GF-D8 (cell line): ENCODE measurements around the gene TMEM63B.

Source experiments
- DNase-seq: peaks from one replicate; lab custom pipeline; 2025; lab: John Stamatoyannopoulos, UW

TMEM63B gene

DNA sequence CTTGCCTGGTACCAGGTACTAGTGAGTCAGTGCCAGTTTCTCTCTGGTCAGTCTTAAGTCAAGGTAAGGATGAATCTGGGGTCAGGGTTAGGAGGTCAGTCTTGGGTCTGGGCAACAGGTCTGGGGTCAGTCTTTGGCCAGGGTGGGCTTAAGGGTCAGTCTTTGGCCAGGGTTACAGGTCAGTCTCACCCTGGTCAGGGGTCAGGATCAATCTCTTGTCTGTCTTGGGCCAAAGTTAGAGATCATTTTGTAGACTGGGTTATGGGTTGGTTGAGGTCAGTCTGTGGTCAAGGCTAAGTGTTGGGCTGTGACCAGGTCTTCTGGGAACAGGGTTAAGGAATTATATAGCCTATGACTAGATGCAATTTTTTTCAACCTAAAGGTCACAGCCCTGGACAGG, 18.5 kb downstream of the TMEM63B start:
- DNase-seq = no peak

DNA sequence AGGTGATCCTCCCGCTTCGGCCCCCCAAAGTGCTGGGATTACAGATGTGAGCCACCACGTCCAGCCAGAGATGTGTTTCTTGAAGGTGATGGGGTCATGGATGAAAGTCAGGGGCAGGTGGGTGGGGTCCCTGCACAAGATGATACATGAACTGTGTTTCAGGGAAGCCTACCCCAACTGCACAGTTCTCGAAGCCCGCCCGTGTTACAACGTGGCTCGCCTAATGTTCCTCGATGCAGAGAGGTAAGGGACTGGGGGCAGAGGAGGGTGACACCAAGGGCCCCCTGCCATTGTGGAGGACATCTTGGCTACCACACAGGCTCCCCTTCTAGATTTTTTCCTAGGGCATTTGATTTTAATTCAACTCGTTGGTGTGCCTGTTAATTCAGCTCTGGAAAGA, 19.3 kb downstream of the TMEM63B start:
- DNase-seq = no peak

DNA sequence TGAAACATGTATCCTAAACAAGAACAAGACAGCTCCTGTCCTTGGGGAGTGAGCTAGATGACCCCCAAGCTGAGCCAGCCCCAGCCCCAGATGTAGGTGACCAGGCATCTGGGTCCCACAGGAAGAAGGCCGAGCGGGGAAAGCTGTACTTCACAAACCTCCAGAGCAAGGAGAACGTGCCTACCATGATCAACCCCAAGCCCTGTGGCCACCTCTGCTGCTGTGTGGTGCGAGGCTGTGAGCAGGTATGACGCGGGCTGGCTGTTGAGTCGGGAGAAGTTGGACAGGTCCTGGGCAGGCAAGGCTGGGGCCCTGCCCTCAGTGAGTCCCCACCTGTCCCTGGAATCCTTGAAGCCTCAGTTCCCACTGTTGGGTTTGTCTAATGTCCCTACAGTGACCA, 19.9 kb downstream of the TMEM63B start:
- no peak for DNase-seq

DNA sequence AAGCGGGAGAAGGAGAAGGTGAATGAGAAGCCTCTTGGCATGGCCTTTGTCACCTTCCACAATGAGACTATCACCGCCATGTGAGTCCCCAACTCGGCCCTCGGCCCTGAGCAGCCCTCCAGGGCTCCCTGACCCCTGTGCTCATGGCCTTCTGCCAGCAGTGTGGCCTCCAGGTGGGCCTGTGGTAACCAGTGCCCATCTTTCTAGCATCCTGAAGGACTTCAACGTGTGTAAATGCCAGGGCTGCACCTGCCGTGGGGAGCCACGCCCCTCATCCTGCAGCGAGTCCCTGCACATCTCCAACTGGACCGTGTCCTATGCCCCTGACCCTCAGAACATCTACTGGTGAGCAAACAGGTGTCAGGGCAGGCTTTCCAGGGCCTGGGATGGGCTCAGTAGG, 21.0 kb downstream of the TMEM63B start:
- DNase-seq = no peak

DNA sequence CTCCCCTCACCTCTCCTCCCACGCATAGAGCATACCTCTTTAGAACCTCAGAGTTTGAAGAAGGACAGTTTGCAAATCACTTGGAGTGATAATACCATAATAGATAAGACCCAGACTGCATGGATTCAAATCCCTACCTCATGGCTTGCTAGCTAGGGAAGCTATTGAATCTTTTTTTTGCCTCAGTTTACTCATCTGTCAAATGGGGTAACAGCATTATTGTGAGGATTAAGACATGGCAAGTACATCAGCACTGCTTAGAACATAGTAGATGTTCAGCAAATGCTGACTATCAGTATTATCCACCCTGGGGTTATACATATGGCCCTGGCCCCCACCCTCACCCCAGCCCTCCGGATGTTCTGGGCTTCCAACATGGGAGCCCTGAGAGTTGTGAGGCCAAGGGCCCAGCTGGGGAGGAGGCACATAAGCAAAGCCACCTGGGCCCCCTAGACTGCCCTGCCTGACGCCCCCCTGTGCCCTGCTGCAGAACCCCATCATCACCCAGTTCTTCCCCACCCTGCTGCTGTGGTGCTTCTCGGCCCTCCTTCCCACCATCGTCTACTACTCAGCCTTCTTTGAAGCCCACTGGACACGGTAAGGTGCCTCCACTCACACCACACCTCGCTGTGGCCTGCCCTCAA, 22.1 kb downstream of the TMEM63B start:
- DNase-seq = no peak

DNA sequence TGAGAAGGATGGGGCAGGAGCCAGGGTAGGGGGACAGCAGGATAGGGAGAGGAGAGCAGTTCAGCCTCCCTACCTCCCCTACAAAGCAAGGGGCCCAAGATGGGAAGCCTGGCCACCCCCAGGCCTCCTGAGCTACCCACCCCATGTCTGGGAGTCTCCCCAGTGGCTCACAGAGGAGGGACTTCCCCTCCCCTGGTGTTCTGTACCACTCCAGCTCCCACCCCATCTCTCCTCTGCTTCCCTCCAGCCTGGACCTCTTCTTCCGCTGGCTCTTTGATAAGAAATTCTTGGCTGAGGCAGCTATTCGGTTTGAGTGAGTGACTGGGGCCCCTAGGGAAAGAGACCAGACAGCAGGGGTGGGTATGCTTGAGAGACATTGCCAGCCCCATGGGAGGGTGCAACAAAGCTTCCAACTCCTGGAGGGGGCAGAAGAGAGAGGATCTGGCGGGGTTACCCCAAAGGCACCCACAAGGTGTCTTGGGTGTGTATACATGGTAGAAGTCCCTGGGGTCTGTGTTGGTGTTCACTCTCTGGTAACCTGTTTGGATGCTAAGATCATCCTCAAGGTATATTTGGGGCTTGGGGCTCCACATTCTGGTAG, 23.1 kb downstream of the TMEM63B start:
- no peak for DNase-seq

DNA sequence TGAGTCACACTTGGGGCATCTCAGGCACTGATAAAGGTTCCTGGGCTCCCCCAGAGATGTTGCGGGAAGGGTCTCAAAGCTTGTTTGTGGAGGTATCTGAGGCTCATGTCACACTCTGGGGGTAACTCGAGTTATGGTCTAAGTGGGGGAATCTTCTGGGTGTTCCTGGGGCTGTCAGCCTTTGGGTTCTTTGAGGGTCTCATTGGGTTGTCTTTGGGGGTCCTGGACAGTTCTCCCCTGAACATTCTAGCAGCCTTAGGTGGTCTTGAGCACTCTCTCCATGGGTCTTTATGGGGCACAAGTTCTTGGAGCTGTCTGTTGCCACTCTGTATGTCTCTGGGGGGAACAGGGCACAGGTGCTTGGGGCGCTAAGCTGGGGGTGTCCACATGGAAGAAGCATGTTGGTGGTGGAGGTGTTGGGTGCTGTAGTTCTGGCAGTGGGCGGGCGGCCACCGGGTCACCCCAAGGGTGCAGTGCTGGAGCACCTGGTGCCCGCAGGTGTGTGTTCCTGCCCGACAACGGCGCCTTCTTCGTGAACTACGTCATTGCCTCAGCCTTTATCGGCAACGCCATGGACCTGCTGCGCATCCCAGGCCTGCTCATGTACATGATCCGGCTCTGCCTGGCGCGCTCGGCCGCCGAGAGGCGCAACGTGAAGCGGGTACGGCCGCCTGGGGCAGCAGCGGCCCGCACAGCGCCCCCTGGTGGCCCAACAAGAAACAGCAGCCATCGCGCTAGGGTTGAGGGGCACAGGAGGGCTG, 24.2 kb downstream of the TMEM63B start:
- DNase-seq = no peak

DNA sequence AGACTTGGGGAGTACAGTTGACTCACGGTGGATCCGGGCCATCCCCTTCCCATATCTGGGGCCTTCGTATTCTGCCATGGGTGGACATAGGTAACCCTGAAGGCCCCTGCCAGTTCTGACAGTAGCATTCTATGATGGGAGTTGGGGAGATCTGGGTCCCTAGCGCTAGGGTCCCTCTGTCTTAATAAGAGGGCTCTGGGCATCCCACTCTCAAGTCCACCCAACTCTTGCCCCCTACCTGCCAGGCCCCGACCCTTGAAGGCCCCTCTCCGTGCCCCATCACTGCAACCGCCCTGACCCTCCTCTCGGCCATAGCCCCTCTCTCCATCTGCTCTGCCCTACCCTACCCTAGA, 24.7 kb downstream of the TMEM63B start:
- DNase-seq = no peak

DNA sequence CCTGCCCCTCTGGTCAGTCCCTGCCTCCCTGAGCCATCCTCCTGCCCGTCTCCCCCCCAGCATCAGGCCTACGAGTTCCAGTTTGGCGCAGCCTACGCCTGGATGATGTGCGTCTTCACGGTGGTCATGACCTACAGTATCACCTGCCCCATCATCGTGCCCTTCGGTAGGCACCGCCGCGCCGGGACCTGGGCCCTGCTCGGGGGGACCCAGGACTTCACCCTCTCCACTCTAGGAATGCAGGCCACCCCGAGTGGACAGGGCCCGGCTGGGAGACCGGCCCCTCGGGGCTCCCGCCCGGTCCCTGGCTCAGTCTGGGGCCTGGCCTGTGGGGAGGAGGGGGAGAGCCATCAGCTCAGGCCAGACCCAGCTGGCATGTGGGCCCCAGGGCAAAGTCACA, 25.2 kb downstream of the TMEM63B start:
- no peak for DNase-seq

DNA sequence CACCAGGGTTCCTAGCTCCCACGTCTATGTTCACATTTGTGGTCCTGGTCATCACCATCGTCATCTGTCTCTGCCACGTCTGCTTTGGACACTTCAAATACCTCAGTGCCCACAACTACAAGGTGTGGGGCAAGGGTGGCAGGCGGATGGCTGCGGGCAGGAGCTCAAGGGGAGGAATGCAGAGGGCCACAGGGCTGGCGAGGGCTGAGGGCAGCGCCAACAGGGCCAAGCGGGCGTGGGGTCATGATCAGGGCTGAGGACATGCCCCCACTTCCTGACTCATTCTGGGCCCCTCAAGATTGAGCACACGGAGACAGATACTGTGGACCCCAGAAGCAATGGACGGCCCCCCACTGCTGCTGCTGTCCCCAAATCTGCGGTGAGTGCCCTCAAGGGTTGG, 26.7 kb downstream of the TMEM63B start:
- no peak for DNase-seq

DNA sequence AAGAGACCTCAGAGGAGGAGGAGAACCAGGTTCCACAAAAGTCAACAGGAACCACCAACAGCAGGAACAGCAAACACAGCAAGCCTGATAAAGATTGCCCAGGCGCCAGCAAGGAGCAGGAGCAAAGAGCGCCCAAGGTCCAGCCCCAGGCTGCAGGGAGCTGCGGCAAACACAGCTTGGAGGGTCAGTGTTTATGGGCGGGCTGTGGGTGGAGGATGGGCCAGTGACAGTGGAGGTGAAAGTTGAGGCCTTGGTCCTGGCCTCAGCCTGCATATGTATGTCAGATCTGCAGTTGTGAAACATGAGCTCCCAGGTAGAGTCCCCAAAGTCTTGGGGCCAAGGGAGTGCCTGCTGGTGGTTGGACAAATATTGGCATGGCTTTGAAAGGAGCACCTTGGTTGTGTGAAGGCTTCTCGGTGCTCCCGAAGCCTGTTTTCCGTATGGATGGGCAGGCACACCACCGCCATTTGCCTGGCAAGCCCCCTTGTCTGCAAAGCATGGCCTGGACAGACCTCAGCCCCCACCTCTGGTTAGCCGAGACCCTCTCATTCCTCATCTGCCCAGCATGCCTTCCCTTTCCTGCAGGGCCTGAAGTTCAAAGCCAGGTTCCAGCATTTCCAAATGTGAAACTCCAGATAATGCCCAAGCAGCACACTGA, 29.3 kb downstream of the TMEM63B start:
- no peak for DNase-seq

DNA sequence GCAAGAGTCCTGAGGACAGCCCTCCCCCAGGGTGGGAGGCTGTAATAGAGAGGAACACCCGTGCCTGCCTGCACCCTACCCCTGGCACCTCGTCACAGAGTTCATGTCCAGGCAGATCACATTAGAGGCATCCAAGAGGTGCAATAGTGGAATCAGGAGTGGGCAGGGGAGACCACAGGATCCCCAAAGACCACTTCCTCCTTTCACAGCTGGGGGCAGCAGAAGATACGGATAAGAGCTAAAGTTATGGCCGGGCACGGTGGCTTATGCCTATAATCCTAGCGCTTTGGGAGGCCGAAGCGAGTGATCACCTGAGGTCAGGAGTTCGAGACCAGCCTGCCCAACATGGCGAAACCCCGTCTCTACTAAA, 29.8 kb downstream of the TMEM63B start:
- DNase-seq = no peak

DNA sequence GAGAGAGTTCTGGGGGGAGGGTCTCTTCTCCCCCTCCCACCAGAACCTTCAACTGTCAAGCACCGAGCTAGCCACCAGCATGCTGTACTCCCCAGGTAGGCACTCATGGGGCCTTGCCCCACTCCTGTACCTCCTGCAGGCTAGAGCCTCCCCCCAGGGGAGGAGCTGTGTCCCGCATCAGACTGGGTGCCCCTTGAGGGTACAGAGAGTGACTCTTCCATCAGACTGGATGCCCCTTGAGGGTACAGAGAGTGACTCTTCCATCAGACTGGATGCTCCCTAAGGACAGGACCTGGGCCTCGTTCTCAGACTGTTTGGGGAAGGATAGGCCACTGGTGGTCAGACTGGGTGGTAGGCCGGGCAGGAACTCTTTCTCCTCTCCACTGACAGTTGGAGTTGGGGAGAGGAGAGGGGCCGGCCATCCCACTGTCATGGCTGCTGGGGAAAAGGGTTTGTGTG, 31.4 kb downstream of the TMEM63B start, which contains the start of gene CAPN11:
Gene CAPN11, plus strand, starts transcription at position 51 of the 459 bp plus-strand sequence. Its CDS starts 29 bp downstream, at position 80.
- no peak for DNase-seq

DNA sequence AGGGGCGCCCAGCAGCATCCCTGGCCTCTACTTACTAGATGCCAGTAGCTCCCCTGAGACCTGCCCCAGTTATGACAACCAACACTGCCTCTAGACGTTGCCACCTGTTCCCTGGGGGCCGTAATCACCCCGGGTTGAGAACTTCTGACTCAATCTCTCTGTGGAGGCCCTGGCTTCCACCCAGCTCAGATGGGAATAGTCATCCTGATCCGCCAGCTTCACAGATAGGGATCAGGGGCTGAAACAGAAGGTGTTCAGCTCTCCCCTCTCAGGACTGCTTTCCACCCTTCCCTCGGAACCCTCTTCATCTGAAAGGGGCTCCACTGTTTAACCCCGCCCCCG, 34.6 kb downstream of the TMEM63B start:
- DNase-seq = no peak

DNA sequence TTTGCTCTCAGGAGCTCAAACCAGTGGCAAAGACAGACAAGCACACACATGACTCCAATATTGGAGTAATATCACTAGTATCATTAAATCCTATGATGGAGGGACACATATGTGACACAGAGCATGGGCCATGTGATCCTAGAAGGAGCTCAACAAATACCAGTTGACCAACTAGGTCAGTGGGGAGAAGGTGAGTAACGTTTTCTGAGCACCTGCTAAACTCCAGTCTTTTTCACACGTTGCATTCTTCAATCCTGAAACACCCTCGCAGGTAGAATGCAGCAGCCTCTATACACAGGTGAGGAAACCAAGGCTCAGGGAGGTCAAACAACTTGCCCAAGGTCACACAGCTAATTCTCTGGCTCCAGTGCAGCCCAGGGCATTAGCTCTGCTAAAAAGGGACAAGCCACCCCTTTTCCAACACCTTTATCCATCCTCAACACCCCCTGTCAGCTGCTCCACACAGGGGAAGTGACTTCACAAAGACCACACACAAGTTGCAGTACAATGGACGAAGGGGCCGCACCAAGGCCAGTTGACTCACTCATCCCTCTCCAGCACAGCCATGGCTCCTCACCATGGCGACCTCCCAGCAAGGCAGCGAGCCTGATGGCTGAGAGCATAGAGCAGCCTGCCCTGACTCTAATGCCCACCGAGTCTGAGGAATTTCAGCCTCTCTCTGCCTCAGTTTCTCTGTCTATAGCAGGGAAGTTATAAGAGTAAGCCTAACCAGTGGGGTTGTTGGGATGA, 35.7 kb downstream of the TMEM63B start:
- no peak for DNase-seq

DNA sequence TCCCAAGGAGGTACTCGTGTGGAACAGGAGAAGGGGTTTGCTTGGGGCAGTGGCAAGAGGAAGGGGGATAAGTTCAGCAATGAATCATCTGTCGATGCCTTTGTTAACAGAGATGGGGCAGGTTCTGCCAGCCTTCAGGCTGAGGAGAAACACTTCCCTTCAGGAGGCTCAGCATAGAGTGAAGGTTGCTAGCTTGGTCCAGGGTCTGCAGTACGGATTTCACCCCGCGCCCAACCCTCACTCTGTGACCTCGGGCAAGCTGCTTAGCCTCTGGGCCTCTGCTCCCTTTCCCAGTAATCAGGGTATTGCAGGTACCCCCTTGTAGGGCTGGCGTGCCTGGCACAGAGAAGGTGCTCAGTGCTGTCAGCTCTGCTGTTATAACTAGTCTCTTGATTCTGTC, 38.8 kb downstream of the TMEM63B start:
- no peak for DNase-seq

DNA sequence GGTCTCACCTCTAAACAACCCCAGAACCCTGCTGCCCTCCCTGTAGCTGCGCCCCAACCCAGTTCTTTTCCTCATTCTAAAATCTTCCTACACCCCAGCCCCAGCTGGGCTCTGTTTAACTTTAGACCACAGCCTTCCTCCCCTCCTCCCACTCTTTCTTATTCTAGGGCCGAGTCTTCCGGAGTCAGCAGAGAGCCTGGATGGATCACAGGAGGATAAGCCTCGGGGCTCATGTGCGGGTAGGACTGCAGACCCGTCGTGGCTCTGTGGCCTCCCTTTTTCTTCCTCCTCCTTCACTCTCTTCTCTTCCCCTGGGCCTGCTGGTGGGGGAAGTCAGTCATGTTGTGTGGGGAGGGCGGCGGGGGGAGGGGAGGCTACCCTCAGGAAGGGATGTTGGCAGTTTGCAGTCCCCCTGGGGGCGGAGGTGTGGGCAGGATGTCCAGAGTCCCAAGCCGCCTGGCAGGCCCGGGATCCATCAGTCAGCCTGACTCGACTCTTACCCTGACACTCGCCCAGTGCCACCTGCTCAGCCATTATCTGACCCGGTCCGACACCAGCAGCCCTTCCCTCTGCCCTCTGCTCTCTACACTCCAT, 39.3 kb downstream of the TMEM63B start:
- no peak for DNase-seq

DNA sequence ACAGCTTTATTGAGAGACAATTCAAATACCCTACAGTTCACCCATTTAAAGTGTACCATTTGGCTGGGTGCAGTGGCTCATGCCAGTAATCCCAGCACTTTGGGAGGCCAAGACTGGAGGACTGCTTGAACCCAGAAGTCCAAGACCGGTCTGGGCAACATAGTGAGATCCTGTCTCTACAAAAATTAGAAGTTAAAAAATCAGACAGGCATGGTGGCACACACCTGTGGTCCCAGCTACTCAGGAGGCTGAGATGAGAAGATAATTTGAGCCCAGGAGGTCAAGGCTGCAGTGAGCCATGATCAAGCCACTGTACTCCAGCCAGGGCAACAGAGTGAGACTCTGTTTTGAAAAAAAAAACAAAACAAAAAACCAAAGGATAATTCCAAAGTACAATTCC, 40.2 kb downstream of the TMEM63B start:
- DNase-seq = no peak

DNA sequence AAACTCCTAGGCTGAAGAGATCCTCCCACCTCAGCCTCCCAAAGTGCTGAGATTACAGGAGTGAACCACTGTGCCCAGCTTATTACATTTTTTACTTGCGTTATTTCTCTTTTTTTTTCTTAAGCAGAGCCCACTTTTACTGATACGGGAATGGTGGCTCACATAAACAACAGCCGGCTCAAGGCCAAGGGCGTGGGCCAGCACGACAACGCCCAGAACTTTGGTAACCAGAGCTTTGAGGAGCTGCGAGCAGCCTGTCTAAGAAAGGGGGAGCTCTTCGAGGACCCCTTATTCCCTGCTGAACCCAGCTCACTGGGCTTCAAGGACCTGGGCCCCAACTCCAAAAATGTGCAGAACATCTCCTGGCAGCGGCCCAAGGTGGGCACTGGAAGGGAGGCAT, 41.8 kb downstream of the TMEM63B start:
- DNase-seq = no peak

DNA sequence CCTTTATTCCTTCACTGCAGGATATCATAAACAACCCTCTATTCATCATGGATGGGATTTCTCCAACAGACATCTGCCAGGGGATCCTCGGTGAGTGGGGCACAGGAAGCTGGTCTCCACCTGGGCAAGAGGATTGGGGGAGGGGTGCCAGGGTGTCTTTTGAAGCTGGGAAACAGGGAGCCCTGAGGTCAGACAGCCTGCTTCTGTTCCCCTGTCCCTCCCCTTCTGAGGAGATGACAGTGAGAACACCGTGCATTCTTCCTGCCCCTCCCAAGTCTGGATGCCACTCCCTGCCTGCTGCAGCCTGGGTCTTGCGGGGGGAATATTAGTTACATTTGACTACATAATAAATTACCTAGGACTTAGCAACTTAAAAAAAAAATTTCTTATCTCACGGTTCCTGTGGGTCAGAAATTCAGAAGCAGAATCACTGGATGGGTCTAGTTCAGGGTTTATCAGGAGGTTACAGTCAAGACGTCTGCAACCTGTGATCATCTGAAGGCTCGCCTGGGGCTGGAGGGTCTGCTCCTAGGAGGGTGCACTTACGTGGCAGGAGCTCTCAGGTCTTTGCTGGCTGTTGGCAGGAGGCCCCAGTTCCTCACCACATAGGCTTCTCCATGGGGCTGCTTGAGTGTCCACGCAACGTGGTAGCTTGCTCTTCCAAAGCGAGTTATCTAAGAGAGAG, 42.7 kb downstream of the TMEM63B start:
- no peak for DNase-seq

DNA sequence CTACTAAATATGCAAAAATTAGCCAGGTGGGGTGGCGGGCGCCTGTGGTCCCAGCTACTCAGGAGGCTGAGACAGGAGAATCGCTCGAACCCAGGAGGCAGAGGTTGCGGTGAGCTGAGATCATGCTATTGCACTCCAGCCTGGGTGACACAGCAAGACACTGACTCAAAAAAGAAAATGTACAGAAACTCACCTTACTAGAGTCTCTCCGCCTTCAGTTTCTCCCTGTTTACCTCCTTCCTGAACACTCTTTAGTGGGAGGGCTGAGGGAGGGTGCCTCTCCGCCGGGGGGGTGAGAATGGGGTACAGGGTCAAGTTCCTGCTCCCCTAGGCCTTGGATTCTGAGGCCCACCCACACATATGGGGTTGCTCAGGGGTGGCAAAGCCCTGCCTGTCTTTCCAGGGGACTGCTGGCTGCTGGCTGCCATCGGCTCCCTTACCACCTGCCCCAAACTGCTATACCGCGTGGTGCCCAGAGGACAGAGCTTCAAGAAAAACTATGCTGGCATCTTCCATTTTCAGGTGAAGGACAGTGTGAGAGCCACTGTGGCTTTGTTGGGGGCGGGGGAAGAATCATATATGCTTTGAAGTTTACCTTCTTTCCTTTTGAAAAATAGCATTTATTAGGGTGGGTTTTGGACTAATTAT, 44.7 kb downstream of the TMEM63B start:
- no peak for DNase-seq
